RWPE1 (cell line): ENCODE results near the gene TPBGL.
A peak's percentile ranks its signal among the peaks of the same experiment; 100 is the strongest.

Experiments
- CTCF ChIA-PET: fragments of 350-600 bp; sonication (Branson Sonifier 250); formaldehyde crosslinking; extraction: SDS; loops from one replicate; lab custom pipeline; 2021; lab: Yijun Ruan, JAX
- POLR2A ChIA-PET: fragments of 400-600 bp; formaldehyde crosslinking; extraction: SDS; loops from one replicate; lab custom pipeline; 2020; ENCODE audit warnings: antibody characterized with exemption; ENCODE audit not compliant: low non-redundant PET; lab: Yijun Ruan, JAX
- DNase-seq: peaks from one replicate; pipeline ENCODE4 v3.0.0; 2012; ENCODE audit warnings: low spot score
- H3K27ac ChIP-seq: fragments of 450-650 bp; 2 replicates; pipeline ENCODE4 v1.5.1; 2017
- CTCF ChIP-seq: fragments of 450-650 bp; conservative IDR thresholded peaks from 2 replicates; pipeline ENCODE4 v1.5.1; 2017; ENCODE audit warnings: low read depth, mild to moderate bottlenecking

TPBGL gene

GRCh38 chr11:75223954-75224643, 16.5 kb upstream of the TPBGL start:
- no peak for DNase-seq
- TF ChIP-seq CTCF, result no peak
- ChIA-PET CTCF (no interaction called here), POLR2A (no interaction called here)
- no peak overlapping the region for H3K27ac ChIP-seq

- no peak overlapping the region for H3K27ac ChIP-seq
- ChIA-PET CTCF (interaction anchor here (1.2 to 1.4 kb wide), 2 partner anchors 11 to 16 kb away, joined by 4 to 5 read pairs; no protein-coding TSS in a partner anchor), POLR2A (no interaction called here)
- no peak for TF ChIP-seq CTCF
- no peak for DNase-seq
These were observed 14.8 kb upstream of the TPBGL start for GRCh38 chr11:75225794-75226193.

- no peak overlapping the region for H3K27ac ChIP-seq
- ChIA-PET CTCF (interaction anchor here (0.8 kb wide), 1 partner anchor 12 kb away, joined by 4 read pairs; the partner anchor contains the start of gene TPBGL), POLR2A (no interaction called here)
- DNase-seq, result no peak
- TF ChIP-seq CTCF, result no peak
These were observed 11.1 kb upstream of the TPBGL start for GRCh38 chr11:75229466-75229865.

GRCh38 chr11:75230621-75231020, 10.0 kb upstream of the TPBGL start:
- DNase-seq, result no peak
- ChIA-PET CTCF (interaction anchor here (1.4 kb wide), 1 partner anchor 11 kb away, joined by 4 read pairs; no protein-coding TSS in a partner anchor), POLR2A (no interaction called here)
- no peak overlapping the region for H3K27ac ChIP-seq
- TF ChIP-seq CTCF, result no peak

GRCh38 chr11:75233754-75234172, 6.8 kb upstream of the TPBGL start:
- POLR2A ChIA-PET, result no interaction called here
- H3K27ac ChIP-seq, result no peak overlapping the region
- TF ChIP-seq CTCF, result no peak
- CTCF ChIA-PET, result interaction anchor here (0.5 to 1.2 kb wide), 2 partner anchors 8 to 36 kb away, joined by 3 to 6 read pairs; no protein-coding TSS in a partner anchor
- DNase-seq, result peak; percentile 49

- CTCF ChIA-PET, result interaction anchor here (1.1 to 1.7 kb wide), 2 partner anchors 12 to 95 kb away, joined by 4 to 5 read pairs; no protein-coding TSS in a partner anchor
- no peak for TF ChIP-seq CTCF
These were observed 4.5 kb upstream of the TPBGL start for GRCh38 chr11:75236062-75236461.

More at GRCh38 chr11:75236062-75236461, 4.5 kb upstream of the TPBGL start:
- DNase-seq, result no peak
- no peak overlapping the region for H3K27ac ChIP-seq
- POLR2A ChIA-PET, result no interaction called here
